HG02610 (cell line): Measurements from ENCODE around the gene WDR53.
"Not testable (repeated sequence)": the region's sequence is repeated elsewhere in the genome, so short reads cannot be mapped to it uniquely, and the experiment has no call there.

Source experiments
- ATAC-seq: cut with Tn5 transposase; IDR thresholded peaks from one replicate; pipeline ENCODE4 v1.9.1; 2021; ENCODE audit warnings: mild to moderate bottlenecking, moderate library complexity; ENCODE audit not compliant: unreplicated experiment

The WDR53 gene

GRCh38 chr3:196518966-196519717 lies 49.2 kb downstream of the WDR53 start:
- no peak for ATAC-seq

- ATAC-seq, result no peak
These were observed 50.4 kb downstream of the WDR53 start for GRCh38 chr3:196517919-196518318.

GRCh38 chr3:196517162-196517800 lies 51.1 kb downstream of the WDR53 start:
- ATAC-seq, result no peak

GRCh38 chr3:196514913-196515621 lies 53.3 kb downstream of the WDR53 start, which contains the start of gene SMCO1:
SMCO1 (minus strand) TSS chr3:196515346; CDS start chr3:196515209, 137 bp downstream.
- no peak for ATAC-seq

GRCh38 chr3:196514350-196514716 lies 54.0 kb downstream of the WDR53 start:
- ATAC-seq, result no peak

- no peak for ATAC-seq
These were observed 54.5 kb downstream of the WDR53 start for GRCh38 chr3:196513697-196514349.

GRCh38 chr3:196511646-196512425 lies 56.5 kb downstream of the WDR53 start:
- not testable (repeated sequence) for ATAC-seq

- ATAC-seq, result not testable (repeated sequence)
These were observed 57.2 kb downstream of the WDR53 start for GRCh38 chr3:196511108-196511507.

- no peak for ATAC-seq
These were observed 61.7 kb downstream of the WDR53 start for GRCh38 chr3:196506687-196507086.

- no peak for ATAC-seq
These were observed 63.8 kb downstream of the WDR53 start for GRCh38 chr3:196504556-196504955.
